GM12891 (cell line): Measurements from ENCODE around the gene COQ2. TPM values are rescaled to one million over a fixed set of nuclear protein-coding genes. Genes with fewer than 3 reads are reported as not detected.
"Not testable (repeated sequence)": the region's sequence is repeated elsewhere in the genome, so short reads cannot be mapped to it uniquely, and the experiment has no call there.

Experiments
- DNase-seq: peaks from one replicate; pipeline ENCODE4 v3.0.0; 2011; ENCODE audit warnings: low spot score; ENCODE audit not compliant: insufficient read length
- FAIRE-seq: peaks from 2 replicates; lab custom pipeline; 2011; peaks lifted over from hg19 to GRCh38; lab: Jason Lieb, UNC
- PAX5 ChIP-seq: IDR thresholded peaks from 2 replicates; pipeline ENCODE4 v1.6.1; 2011; ENCODE audit warnings: low read length, moderate library complexity, mild to moderate bottlenecking; ENCODE audit not compliant: insufficient read depth, severe bottlenecking
- POLR2A ChIP-seq: IDR thresholded peaks from 2 replicates; pipeline ENCODE4 v1.6.1; 2011; ENCODE audit warnings: low read depth, low read length, control low read depth
- POLR2AphosphoS5 ChIP-seq: IDR thresholded peaks from 2 replicates; pipeline ENCODE4 v1.6.1; 2011; ENCODE audit warnings: low read depth, low read length, control low read depth
- POU2F2 ChIP-seq: IDR thresholded peaks from 2 replicates; pipeline ENCODE4 v1.6.1; 2011; ENCODE audit warnings: low read depth, mild to moderate bottlenecking, control low read depth, low read length, moderate library complexity
- SPI1 ChIP-seq: IDR thresholded peaks from 2 replicates; pipeline ENCODE4 v1.6.1; 2011; ENCODE audit warnings: low read depth, low read length, control low read depth
- TAF1 ChIP-seq: IDR thresholded peaks from 2 replicates; pipeline ENCODE4 v1.6.1; 2011; ENCODE audit warnings: low read depth, low read length, control low read depth
- polyA plus RNA-seq: library from polyadenylated mRNA; unstranded; fragments of >200 nt; gene quantifications from one replicate; pipeline ENCODE4 v1.2.1, GENCODE V29; 2012; ENCODE audit warnings: low read depth, missing spikeins, inconsistent platforms; ENCODE audit not compliant: missing spikeins

The COQ2 gene
- 3.4 TPM for polyA plus RNA-seq

- TF ChIP-seq POU2F2 (0 out of 2 replicates have a peak, but pooled peaks have one; percentile 27), POLR2AphosphoS5 (peak; percentile 64), TAF1 (peak; percentile 56), PAX5 (no peak), POLR2A (peak; percentile 85), SPI1 (no peak)
- FAIRE-seq = peak; percentile 99
- DNase-seq = peak; percentile 76
Measured at GRCh38 chr4:83284193-83285054, at the start of gene COQ2. Gene COQ2 (minus strand): TSS chr4:83284798. CDS start chr4:83284764, 34 bp downstream.

- no peak for TF ChIP-seq PAX5
- TF ChIP-seq SPI1 = 0 out of 2 replicates have a peak, but pooled peaks have one; percentile 12
- FAIRE-seq (no peak), DNase-seq (no peak)
Measured at GRCh38 chr4:83331956-83332355, 47.4 kb upstream of the COQ2 start.

- FAIRE-seq = no peak
- TF ChIP-seq POLR2A (no peak), SPI1 (no peak), PAX5 (no peak), POLR2AphosphoS5 (no peak), TAF1 (no peak), POU2F2 (no peak)
Measured at GRCh38 chr4:83329521-83330110, 45.0 kb upstream of the COQ2 start.

GRCh38 chr4:83328521-83329187 is 44.1 kb upstream of the COQ2 start:
- FAIRE-seq = no peak
- TF ChIP-seq SPI1 (no peak), POU2F2 (no peak), POLR2A (no peak), PAX5 (no peak), POLR2AphosphoS5 (no peak), TAF1 (no peak)
- DNase-seq = no peak

More at GRCh38 chr4:83329521-83330110, 45.0 kb upstream of the COQ2 start:
- no peak for DNase-seq

- TF ChIP-seq TAF1 (no peak), POU2F2 (no peak), SPI1 (no peak), POLR2AphosphoS5 (no peak), POLR2A (no peak)
- no peak for FAIRE-seq
- no peak for DNase-seq
Measured at GRCh38 chr4:83326546-83326945, 41.9 kb upstream of the COQ2 start.

GRCh38 chr4:83325306-83325705 is 40.7 kb upstream of the COQ2 start:
- FAIRE-seq, DNase-seq: not testable (repeated sequence)

GRCh38 chr4:83323136-83323535 is 38.5 kb upstream of the COQ2 start:
- FAIRE-seq (no peak), DNase-seq (no peak)
- TF ChIP-seq SPI1 (no peak), POU2F2 (no peak), POLR2AphosphoS5 (no peak), POLR2A (no peak), PAX5 (no peak), TAF1 (no peak)

- DNase-seq (no peak), FAIRE-seq (no peak)
- TF ChIP-seq SPI1 (no peak), POU2F2 (no peak), POLR2A (no peak), PAX5 (no peak), POLR2AphosphoS5 (no peak), TAF1 (no peak)
Measured at GRCh38 chr4:83320548-83320947, 36.0 kb upstream of the COQ2 start.

GRCh38 chr4:83318666-83319065 is 34.1 kb upstream of the COQ2 start:
- FAIRE-seq = no peak
- TF ChIP-seq POLR2AphosphoS5 (no peak), POLR2A (no peak), POU2F2 (no peak)
- DNase-seq = no peak

GRCh38 chr4:83317671-83318070 is 33.1 kb upstream of the COQ2 start:
- no peak for TF ChIP-seq POU2F2
- no peak for TF ChIP-seq PAX5
- TF ChIP-seq SPI1 = no peak
- TF ChIP-seq TAF1 = no peak
- no peak for TF ChIP-seq POLR2A
- no peak for TF ChIP-seq POLR2AphosphoS5
- no peak for DNase-seq
- no peak for FAIRE-seq
